GM18505 (cell line): ENCODE data around the gene TMEM132C.

Experiments used
- ATAC-seq: cut with Tn5 transposase; IDR thresholded peaks from one replicate; pipeline ENCODE4 v1.9.1; 2021; ENCODE audit not compliant: unreplicated experiment
- POLR2A ChIP-seq: IDR thresholded peaks from 4 replicates; pipeline ENCODE4 v1.6.1; 2011; ENCODE audit warnings: borderline replicate concordance; ENCODE audit not compliant: insufficient read depth, insufficient read length; ENCODE audit errors: extremely low read depth

Gene TMEM132C

DNA sequence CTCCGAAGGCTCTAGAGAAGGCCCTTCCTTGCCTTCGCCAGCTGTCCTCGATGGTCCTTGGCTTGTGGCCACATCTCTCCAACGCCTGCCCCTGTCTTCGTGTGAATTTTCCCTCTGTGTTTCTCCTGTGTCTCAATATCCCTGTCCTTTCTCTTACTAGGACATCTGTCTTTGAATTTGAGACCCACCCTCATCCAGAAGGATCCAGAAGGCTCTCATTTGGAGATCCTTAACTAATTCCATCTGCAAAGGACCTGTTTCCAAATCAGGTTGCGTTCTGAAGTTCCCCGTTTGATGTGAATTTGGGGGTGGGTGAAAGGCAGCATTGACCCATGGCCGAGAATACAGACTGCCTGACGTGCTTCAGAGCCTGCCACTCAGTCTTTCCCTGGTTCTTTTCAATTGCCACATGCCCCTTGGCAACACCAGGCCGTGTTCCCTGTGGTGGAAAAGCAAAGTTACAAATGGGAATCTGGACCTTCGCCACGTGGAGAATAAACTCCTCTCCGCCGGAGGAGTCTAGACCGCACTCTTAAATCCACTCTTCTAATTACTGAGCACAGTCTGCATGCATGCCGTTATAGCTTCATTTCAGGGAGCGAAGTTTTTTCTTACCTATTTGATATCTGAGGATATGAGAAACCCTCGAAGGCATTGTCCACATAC lies 158.8 kb downstream of the TMEM132C start:
- no peak for TF ChIP-seq POLR2A
- no peak for ATAC-seq

DNA sequence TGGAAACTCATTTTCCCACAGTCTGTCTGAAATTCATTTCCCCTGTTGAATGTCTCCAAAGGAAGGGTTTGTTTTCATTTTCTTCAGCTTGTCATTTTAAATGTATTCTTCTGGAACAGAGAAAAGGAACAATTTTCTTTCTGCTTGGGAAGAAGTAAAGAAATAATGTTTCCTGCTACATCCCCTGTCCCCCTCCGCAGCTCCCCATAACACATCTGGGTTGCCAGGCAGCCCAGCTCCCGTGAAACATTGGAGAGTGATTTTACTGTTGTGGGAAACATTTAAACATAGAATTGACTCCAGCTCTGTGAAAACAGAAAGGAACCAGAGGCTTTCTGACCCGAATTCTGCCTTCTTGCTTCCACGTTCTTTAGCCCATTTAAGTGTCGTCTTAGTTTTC lies 159.5 kb downstream of the TMEM132C start:
- no peak for ATAC-seq
- no peak for TF ChIP-seq POLR2A

GRCh38 chr12:128439796-128440195 lies 172.8 kb downstream of the TMEM132C start:
- no peak for ATAC-seq
- TF ChIP-seq POLR2A: no peak

GRCh38 chr12:128442096-128442495 lies 175.1 kb downstream of the TMEM132C start:
- no peak for TF ChIP-seq POLR2A

DNA sequence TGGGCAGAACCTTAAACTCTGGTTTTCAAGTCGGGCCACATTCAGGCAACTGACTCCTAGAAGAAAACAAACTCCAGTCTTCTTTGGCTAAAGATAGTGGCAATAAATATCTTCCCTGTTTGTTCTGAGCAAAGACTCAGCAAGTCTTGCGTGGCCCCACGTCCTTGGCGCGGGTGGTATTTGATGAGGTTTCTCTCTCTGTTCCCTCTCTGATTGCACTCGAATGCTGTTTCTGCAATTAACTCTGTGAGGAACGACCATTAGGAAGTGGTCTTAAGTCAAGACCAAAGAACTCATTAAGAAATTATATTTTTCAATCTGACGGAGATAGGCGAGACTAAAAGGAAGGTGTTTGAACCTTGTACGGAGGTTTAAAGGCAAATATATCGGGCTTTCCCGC lies 177.6 kb downstream of the TMEM132C start:
- no peak for TF ChIP-seq POLR2A
- ATAC-seq: no peak

More at GRCh38 chr12:128442096-128442495, 175.1 kb downstream of the TMEM132C start:
- no peak for ATAC-seq

DNA sequence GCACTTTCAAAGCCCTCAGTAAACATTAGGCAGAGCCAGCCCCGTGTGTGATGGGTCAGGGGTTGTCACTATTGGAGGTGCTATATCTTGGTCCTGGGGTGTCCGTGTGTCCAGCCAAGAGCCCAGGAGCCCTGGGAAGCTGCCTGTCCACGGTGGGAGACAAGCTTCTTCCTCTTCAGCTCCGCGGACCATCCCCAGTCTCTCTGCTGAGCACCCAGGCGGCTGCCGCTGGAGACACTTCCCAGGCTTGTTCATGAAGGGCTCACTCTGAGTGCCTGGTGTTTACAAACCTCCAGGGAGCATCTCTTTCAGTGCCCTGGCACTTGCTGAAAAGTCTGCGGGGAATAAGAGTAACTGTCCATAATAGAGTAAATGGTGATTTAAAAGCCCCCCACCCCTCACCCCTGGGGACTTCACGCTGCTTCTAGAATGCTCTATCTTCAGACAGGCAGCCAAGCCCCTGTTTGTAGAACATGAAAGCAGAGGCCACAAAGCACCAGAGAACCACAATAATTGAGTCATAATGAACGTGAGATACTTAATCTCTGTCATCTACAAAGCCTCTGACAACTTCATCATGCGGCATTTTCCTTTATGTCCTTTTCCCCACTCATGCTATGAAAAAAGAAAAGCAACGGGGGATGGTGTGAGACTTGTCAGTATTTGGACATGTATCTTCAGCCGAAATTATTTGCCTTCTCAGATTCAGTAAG lies 178.6 kb downstream of the TMEM132C start:
- ATAC-seq: no peak
- TF ChIP-seq POLR2A: no peak

- no peak for ATAC-seq
- no peak for TF ChIP-seq POLR2A
Measured at GRCh38 chr12:128449146-128449894, 182.3 kb downstream of the TMEM132C start.

DNA sequence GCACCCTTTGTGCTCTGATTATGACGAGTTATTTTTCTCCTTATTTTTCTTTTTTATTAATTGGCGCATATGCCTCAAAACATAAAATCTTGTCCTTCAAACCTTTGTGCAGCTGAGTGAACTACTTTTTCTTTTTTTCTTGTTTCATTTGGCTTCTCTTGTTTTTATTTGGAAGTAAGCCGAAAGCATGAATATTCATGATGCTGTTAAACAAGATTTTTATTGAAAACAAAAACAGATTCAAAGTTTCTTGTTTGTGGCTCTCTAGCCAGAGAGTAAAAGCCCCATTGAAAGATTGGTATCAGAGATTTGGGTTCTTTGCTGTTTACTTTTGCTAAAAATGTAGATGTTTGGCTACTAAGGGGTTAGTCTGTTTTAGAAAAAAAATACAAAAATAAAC lies 183.8 kb downstream of the TMEM132C start:
- no peak for ATAC-seq
- no peak for TF ChIP-seq POLR2A

- ATAC-seq: no peak
Measured at GRCh38 chr12:128455851-128456250, 188.9 kb downstream of the TMEM132C start.

DNA sequence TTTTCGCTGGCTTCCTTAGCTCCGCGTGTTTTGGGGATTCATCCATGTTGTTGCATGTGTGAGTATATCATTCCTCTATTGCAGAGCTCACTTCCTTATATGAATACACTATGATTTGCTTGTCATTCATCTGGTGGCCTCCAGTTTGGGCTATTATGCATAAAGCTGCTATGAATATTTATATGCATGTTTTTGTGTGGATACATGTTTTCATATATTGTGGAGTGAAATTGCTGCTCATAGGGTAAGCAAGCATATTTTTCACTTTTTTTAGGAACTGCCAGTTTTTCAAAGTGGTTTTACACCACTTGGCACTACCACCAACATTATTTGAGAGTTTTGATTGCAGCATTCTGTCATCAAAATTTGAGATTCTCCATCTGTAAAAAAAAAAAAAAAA lies 190.0 kb downstream of the TMEM132C start:
- ATAC-seq: no peak
- TF ChIP-seq POLR2A: no peak

More at GRCh38 chr12:128455851-128456250, 188.9 kb downstream of the TMEM132C start:
- no peak for TF ChIP-seq POLR2A

- TF ChIP-seq POLR2A: no peak
- ATAC-seq: no peak
Measured at GRCh38 chr12:128458301-128458974, 191.5 kb downstream of the TMEM132C start.

DNA sequence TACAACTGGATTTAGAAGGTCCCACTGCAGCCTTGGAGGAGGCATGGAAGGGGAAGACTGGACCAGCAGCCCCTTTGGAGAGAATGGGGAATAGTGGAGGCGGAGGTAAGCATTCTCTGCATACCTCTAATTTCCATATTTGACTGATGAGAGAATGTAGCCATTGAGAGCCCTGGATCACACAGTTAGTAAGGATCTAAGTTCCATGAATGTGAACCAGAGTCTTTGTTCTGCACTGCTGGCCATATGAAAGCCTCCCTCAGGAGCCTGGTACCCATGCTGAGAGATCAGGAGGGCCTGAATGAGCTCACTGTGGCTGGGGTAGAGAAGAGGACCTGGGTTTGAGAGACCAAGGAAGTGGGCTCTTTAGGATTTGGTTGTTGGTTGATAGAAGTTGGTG lies 192.1 kb downstream of the TMEM132C start:
- TF ChIP-seq POLR2A: no peak
- no peak for ATAC-seq

GRCh38 chr12:128463881-128464280 lies 196.9 kb downstream of the TMEM132C start:
- ATAC-seq: no peak
- no peak for TF ChIP-seq POLR2A
